Astrocyte of the spinal cord (primary cell): ENCODE measurements around the gene BAD.

Experiments
- DNase-seq: peaks from one replicate; pipeline ENCODE4 v3.0.0; 2011; ENCODE audit warnings: low read depth, low spot score
- H3K4me3 ChIP-seq: 2 replicates; pipeline ENCODE4 v1.5.1; 2011; ENCODE audit warnings: low read depth, mild to moderate bottlenecking, low read length, moderate library complexity
- in situ Hi-C: cut with HindIII; loops from 2 replicates; pipeline ENCODE4 v1.10.0; 2017; ENCODE audit warnings: low sequenced_read_pairs
- TF ChIP-seq, protein P1 (sequence below): IDR thresholded peaks from 2 replicates; pipeline ENCODE4 v1.5.1; 2012; ENCODE audit warnings: low read depth, mild to moderate bottlenecking, low read length, inconsistent platforms

The BAD gene

GRCh38 chr11:64261556-64262080 lies 22.8 kb downstream of the BAD start:
- no peak for DNase-seq
- TF ChIP-seq, protein P1, sequence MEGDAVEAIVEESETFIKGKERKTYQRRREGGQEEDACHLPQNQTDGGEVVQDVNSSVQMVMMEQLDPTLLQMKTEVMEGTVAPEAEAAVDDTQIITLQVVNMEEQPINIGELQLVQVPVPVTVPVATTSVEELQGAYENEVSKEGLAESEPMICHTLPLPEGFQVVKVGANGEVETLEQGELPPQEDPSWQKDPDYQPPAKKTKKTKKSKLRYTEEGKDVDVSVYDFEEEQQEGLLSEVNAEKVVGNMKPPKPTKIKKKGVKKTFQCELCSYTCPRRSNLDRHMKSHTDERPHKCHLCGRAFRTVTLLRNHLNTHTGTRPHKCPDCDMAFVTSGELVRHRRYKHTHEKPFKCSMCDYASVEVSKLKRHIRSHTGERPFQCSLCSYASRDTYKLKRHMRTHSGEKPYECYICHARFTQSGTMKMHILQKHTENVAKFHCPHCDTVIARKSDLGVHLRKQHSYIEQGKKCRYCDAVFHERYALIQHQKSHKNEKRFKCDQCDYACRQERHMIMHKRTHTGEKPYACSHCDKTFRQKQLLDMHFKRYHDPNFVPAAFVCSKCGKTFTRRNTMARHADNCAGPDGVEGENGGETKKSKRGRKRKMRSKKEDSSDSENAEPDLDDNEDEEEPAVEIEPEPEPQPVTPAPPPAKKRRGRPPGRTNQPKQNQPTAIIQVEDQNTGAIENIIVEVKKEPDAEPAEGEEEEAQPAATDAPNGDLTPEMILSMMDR, result no peak
- in situ Hi-C loops, result no loop called here
- H3K4me3 ChIP-seq, result no peak overlapping the region

GRCh38 chr11:64260147-64260708 lies 24.2 kb downstream of the BAD start:
- H3K4me3 ChIP-seq, result no peak overlapping the region
- no peak for DNase-seq
- in situ Hi-C loops, result no loop called here
- TF ChIP-seq, protein P1, result no peak

DNA sequence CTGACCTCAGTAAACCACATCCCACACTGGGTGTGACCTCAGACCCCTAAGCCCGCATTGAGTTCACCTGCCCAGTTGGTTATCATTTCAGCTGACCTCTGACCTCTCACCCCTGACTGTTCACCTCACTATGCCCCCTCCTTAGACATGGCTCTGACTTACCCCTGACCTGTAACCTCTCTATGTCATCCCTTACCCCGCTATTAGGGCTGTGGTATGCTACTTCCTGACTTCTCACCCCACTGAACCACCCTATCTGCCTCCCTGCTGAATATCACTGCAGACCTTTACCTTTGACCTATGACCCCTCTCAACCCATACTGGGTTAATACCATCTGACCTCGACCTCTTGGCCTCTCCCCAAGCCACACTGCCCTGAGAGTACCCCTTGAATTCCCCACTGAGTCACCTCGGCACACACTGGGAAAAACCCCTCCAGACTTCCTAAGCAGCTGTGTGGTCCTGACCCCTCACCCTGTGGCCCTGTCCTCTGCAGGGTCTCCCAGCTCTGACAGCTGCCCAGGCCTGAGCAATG lies 24.9 kb downstream of the BAD start:
- in situ Hi-C loops, result no loop called here
- TF ChIP-seq, protein P1, result no peak
- H3K4me3 ChIP-seq, result no peak overlapping the region
- no peak for DNase-seq

DNA sequence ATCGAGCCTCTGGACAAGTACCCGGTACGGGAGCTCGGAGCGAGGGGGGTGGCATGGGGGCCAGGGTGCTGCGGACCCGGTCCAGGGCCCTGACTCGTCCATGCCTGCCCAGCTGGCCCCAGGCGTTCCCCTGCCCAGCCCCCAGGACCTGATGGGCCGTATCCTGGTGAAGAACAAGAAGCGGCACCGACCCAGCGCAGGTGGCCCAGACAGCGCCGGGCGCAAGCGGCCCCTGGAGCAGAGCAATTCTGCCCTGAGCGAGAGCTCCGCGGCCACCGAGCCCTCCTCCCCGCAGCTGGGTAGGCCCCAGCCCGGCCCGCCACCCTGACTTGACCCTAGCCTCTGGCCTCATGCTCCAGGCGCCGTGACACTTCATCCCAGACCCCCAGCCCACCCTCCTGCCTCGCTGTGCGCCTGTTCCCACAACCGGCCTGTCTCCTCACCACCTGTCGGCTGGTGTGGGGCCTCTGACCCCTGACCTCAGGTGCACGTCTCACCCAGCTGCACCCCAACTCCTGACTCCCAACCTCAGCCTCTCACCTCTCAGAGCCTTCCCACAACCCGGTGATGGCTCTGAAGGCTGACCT lies 25.4 kb downstream of the BAD start:
- in situ Hi-C loops, result no loop called here
- H3K4me3 ChIP-seq, result no peak overlapping the region
- TF ChIP-seq, protein P1, result no peak
- DNase-seq, result no peak

DNA sequence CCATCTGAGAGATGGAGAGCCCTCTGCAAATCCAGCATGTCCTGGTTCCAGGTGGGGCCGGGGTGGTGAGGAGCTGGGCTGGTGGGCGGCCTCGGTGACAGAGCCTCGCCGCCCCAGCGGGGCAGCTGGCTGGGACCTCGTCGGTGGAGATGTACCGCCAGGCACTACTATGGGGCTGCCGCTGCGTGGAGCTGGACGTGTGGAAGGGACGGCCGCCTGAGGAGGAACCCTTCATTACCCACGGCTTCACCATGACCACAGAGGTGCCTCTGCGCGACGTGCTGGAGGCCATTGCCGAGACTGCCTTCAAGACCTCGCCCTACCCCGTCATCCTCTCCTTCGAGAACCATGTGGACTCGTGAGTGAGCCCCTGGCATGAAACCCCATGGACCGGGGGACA lies 26.1 kb downstream of the BAD start:
- no peak overlapping the region for H3K4me3 ChIP-seq
- DNase-seq, result no peak
- TF ChIP-seq, protein P1, result no peak
- in situ Hi-C loops, result no loop called here

DNA sequence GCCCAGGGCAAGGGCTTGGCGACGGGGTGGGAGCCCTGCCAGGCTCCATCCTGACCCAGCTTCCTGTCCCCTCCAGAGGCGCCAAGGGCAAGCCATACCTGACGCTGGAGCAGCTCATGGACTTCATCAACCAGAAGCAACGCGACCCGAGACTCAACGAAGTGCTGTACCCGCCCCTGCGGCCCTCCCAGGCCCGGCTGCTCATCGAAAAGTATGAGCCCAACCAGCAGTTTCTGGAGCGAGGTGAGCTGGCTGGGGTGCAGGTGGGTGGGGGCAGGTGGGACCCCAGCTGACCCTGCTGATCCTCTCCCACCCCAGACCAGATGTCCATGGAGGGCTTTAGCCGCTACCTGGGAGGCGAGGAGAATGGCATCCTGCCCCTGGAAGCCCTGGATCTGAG lies 28.2 kb downstream of the BAD start:
- no peak for DNase-seq
- no peak overlapping the region for H3K4me3 ChIP-seq
- in situ Hi-C loops, result no loop called here
- TF ChIP-seq, protein P1, result no peak
